Stomach (tissue), 9 donors: ENCODE measurements around the gene PLA2G1B. TPM values are rescaled to one million over a fixed set of nuclear protein-coding genes. Genes with fewer than 3 reads are reported as not detected.

Experiments
- DNase-seq, 2 donors: peaks; one replicate each; pipeline versions ENCODE4 v3.0.0 to v3.0.0-alpha.2; 2013 to 2019
- H3K27ac ChIP-seq, 5 donors: fragments of 200-600 bp in 4 of 5; sonication (generic) in 4 of 5; one replicate each; pipeline ENCODE4 v1.5.1; 2013 to 2019; ENCODE audit warnings: mild to moderate bottlenecking in 1 of 5, moderate library complexity in 1 of 5
- H3K27me3 ChIP-seq, 3 donors: fragments of 200-600 bp; sonication (generic); one replicate each; pipeline ENCODE4 v1.5.1; 2017 to 2019; ENCODE audit warnings: mixed run types in 1 of 3
- H3K36me3 ChIP-seq, 4 donors: fragments of 200-600 bp; sonication (generic); 1 replicate in 3 of 4; 2 replicates in 1 of 4; pipeline ENCODE4 v1.5.1; 2016 to 2019
- H3K4me1 ChIP-seq, 4 donors: fragments of 200-600 bp; sonication (generic); one replicate each; pipeline ENCODE4 v1.5.1; 2016 to 2019
- H3K4me3 ChIP-seq, 4 donors: fragments of 200-600 bp; sonication (generic) in 3 of 4; one replicate each; pipeline ENCODE4 v1.5.1; 2016 to 2019; ENCODE audit warnings: mild to moderate bottlenecking in 1 of 4
- H3K9me3 ChIP-seq, 4 donors: fragments of 200-600 bp; sonication (generic); one replicate each; pipeline ENCODE4 v1.5.1; 2016 to 2019
- CTCF ChIP-seq, 7 experiments: fragments of 450-650 bp in 4 of 7; fragments of 200-600 bp in 3 of 7; sonication (generic) in 3 of 7; IDR thresholded peaks; one replicate each; pipeline ENCODE4 v1.5.1; 2016 to 2019; ENCODE audit warnings: antibody characterized with exemption in 7 of 7, control low read depth in 2 of 7, mild to moderate bottlenecking in 1 of 7
- EP300 ChIP-seq: sonication (generic); formaldehyde crosslinking; IDR thresholded peaks from one replicate; pipeline ENCODE4 v1.6.1; 2017; ENCODE audit warnings: antibody characterized with exemption
- POLR2A ChIP-seq, 4 donors: fragments of 450-650 bp; IDR thresholded peaks; one replicate each; pipeline ENCODE4 v1.6.1; 2016; ENCODE audit warnings: antibody characterized with exemption in 4 of 4, control low read depth in 2 of 4, mild to moderate bottlenecking in 1 of 4, moderate library complexity in 1 of 4
- POLR2AphosphoS5 ChIP-seq, 3 donors: sonication (generic); formaldehyde crosslinking; IDR thresholded peaks; one replicate each; pipeline ENCODE4 v1.6.1; 2016; ENCODE audit warnings: antibody characterized with exemption in 3 of 3
- WGBS, 5 donors: extraction: QIAGEN DNeasy Blood & Tissue Kit in 3 of 5; methylation state at CpG; one replicate each; pipeline versions ENCODE4 v1.1.5 to v1.1.7; 2013 to 2018; 5-methylcytosine and 5-hydroxymethylcytosine counted together
- intact Hi-C: fragments of 100-400 bp; cut with DNase I; formaldehyde crosslinking; loops from one replicate; pipeline ENCODE4 v1.15.1; 2023; ENCODE audit warnings: low total_unique reads
- polyA plus RNA-seq, 3 donors: library from polyadenylated mRNA; stranded (reverse); fragments of 200-250 nt; gene quantifications; one replicate each; pipeline ENCODE4 v1.2.3, GENCODE V29; 2013
- total RNA-seq, 5 donors: library from RNA; depleted of rRNA; stranded (reverse); fragments of >200 nt; gene quantifications; one replicate each; pipeline versions ENCODE4 v1.1.0 to v1.2.3, GENCODE V29; 2014 to 2016
- donor health status: healthy with polysubstance abuse.
- donor health status: Bipolar disorder and iron deficiency.
- donor health status: healthy.

PLA2G1B gene
- total and polyA plus RNA-seq, 8 donors = 7.0 to 18.5 (median 10.2) TPM; not detected in 5

- TF ChIP-seq POLR2AphosphoS5 (IDR thresholded peaks at IDR 0.05) (no peak), EP300 (no peak), POLR2A (IDR thresholded peaks at IDR 0.05) (no peak), CTCF (IDR thresholded peaks at IDR 0.05) (no peak)
- intact Hi-C loops = no loop called here
- Histone ChIP-seq H3K27me3 (peaks cover 7 to 81% (median 17%) of the 10 kb centered on the region in 3 donors), H3K4me3 (no peak overlapping the region), H3K4me1 (peaks cover 8 to 11% (median 9%) of the 10 kb centered on the region in 4 donors), H3K27ac (no peak overlapping the region), H3K36me3 (no peaks in the 10 kb centered on the region), H3K9me3 (no peaks in the 10 kb centered on the region)
- WGBS, 5 donors = 91 to 97% (median 94%) methylated on average over 8 of the region's 8 CpGs
- DNase-seq = no peak
Observed at GRCh38 chr12:120373683-120374082, 46.1 kb upstream of the PLA2G1B start.

GRCh38 chr12:120370343-120371243, 43.0 kb upstream of the PLA2G1B start:
- Histone ChIP-seq H3K27ac (no peak overlapping the region), H3K4me1 (peaks cover 31 to 42% (median 38%) of the 10 kb centered on the region in 4 donors), H3K36me3 (no peaks in the 10 kb centered on the region), H3K4me3 (no peak overlapping the region), H3K9me3 (no peaks in the 10 kb centered on the region), H3K27me3 (peaks cover 7 to 89% (median 30%) of the 10 kb centered on the region in 3 donors)
- 50 to 57% (median 56%) methylated on average over 7 of the region's 7 CpGs for WGBS, 5 donors
- TF ChIP-seq POLR2AphosphoS5 (IDR thresholded peaks at IDR 0.05) (no peak), CTCF (IDR thresholded peaks at IDR 0.05) (no peak), POLR2A (IDR thresholded peaks at IDR 0.05) (no peak), EP300 (no peak)
- no peak for DNase-seq
- intact Hi-C loops = no loop called here

- WGBS, 5 donors = 2 to 5% (median 3%) methylated on average over 21 to 26 of the region's 26 CpGs
- H3K4me1 ChIP-seq = peaks cover 39 to 50% (median 46%) of the 10 kb centered on the region in 4 donors
- DNase-seq = no peak
- peak overlapping the region; percentile 63 to 73 (median 68) for H3K4me3 ChIP-seq
- TF ChIP-seq EP300 (no peak), CTCF (IDR thresholded peaks at IDR 0.05) (no peak), POLR2AphosphoS5 (IDR thresholded peaks at IDR 0.05) (no peak), POLR2A (IDR thresholded peaks at IDR 0.05) (no peak)
- intact Hi-C loops = no loop called here
- peaks cover 7 to 81% (median 30%) of the 10 kb centered on the region in 3 donors for H3K27me3 ChIP-seq
- H3K9me3 ChIP-seq = no peaks in the 10 kb centered on the region
- no peaks in the 10 kb centered on the region for H3K36me3 ChIP-seq
- H3K27ac ChIP-seq = peak overlapping the region in 3 of 5 donors; percentile 49 to 77 (median 66)
Observed at GRCh38 chr12:120369603-120370342, 42.2 kb upstream of the PLA2G1B start.
